Prostate gland (tissue), 2 donors: ENCODE results near the gene KLF4. TPM values are rescaled to one million over a fixed set of nuclear protein-coding genes. Genes with fewer than 3 reads are reported as not detected.

Source experiments
- small RNA-seq, 2 donors: library from RNA; depleted of rRNA; stranded (forward); fragments of <200 nt; gene quantifications; one replicate each; pipeline ENCODE3, GENCODE V24; 2016
- total RNA-seq, 2 donors: library from RNA; depleted of rRNA; stranded (reverse); fragments of >200 nt; gene quantifications; one replicate each; pipeline ENCODE4 v1.1.0, GENCODE V29; 2016

KLF4 gene
- total RNA-seq, 2 donors from 2014 or later = 41.4 to 50.0 TPM

Small RNA genes within 50 kb of the gene (small RNA-seq; reads per million reads assigned to genes)
- gene HMGN2P32 = 0 reads per million in 2 donors
- gene RNU6-492P = 0 reads per million in 2 donors

Other genes starting within 250 kb of the KLF4 start
- gene RAD23B, start 206.5 kb downstream of the KLF4 start, total RNA-seq = 100 to 1,000 TPM in 1 of 2 donors, 10 to 100 TPM in 1; 92.3 to 111 TPM